Lower lobe of right lung (tissue), 2 donors: ENCODE results near the gene SEC14L2. TPM values are rescaled to one million over a fixed set of nuclear protein-coding genes. Genes with fewer than 3 reads are reported as not detected.
"Not testable (repeated sequence)": the region's sequence is repeated elsewhere in the genome, so short reads cannot be mapped to it uniquely, and the experiment has no call there.

Experiments
- ATAC-seq, 2 donors: fragments of 200-7000 bp; cut with Tn5 transposase; one replicate each; pipeline ENCODE4 v1.9.1; 2020 to 2022; ENCODE audit warnings: mild to moderate bottlenecking in 2 of 2, moderate library complexity in 2 of 2
- DNase-seq: peaks from one replicate; pipeline ENCODE4 v3.0.0-alpha.2; 2020
- H3K27ac ChIP-seq: fragments of 200-600 bp; one replicate; pipeline ENCODE4 v1.8.0; 2022
- H3K27me3 ChIP-seq: fragments of 200-600 bp; one replicate; pipeline ENCODE4 v1.8.0; 2022; ENCODE audit warnings: low read depth
- H3K36me3 ChIP-seq: fragments of 200-600 bp; one replicate; pipeline ENCODE4 v1.8.0; 2022; ENCODE audit warnings: mild to moderate bottlenecking
- H3K4me1 ChIP-seq: fragments of 200-600 bp; one replicate; pipeline ENCODE4 v1.8.0; 2022
- H3K4me3 ChIP-seq: fragments of 200-600 bp; one replicate; pipeline ENCODE4 v1.8.0; 2022; ENCODE audit warnings: mild to moderate bottlenecking
- H3K9me3 ChIP-seq: fragments of 200-600 bp; one replicate; pipeline ENCODE4 v1.8.0; 2022
- CTCF ChIP-seq: fragments of 200-600 bp; IDR thresholded peaks from one replicate; pipeline ENCODE4 v1.8.0; 2022; ENCODE audit warnings: antibody characterized with exemption, mild to moderate bottlenecking
- intact Hi-C: fragments of 100-400 bp; cut with DNase I; formaldehyde crosslinking; loops from one replicate; pipeline ENCODE4 v1.11.0; 2022
- total RNA-seq: library from RNA; stranded (reverse); fragmentation: NEBNext Ultra II Directional; extraction: Animal tissue kit (Norgen Biotek cat#: 25700); gene quantifications from one replicate; pipeline ENCODE4 v1.2.1, GENCODE V29; 2021
- donor health status: DM: no; HTN: yes; CAD: no; lungs with severe emphysema.

Gene SEC14L2
- total RNA-seq, 1 donor from 2014 or later, result 7.8 TPM

- Histone ChIP-seq H3K27ac (no peak overlapping the region), H3K36me3 (no peaks in the 10 kb centered on the region), H3K4me3 (no peak overlapping the region), H3K4me1 (peaks cover 42% of the 10 kb centered on the region), H3K27me3 (peaks cover 20% of the 10 kb centered on the region), H3K9me3 (no peaks in the 10 kb centered on the region)
- no peak for TF ChIP-seq CTCF
- ATAC-seq (no peak), DNase-seq (no peak)
- intact Hi-C loops, result no loop called here
These were observed 2.9 kb upstream of the SEC14L2 start for GRCh38 chr22:30393885-30394284.

- H3K4me1 ChIP-seq, result peaks cover 35% of the 10 kb centered on the region
- peak in 1 of 2 donors; percentile 9 for ATAC-seq
- no peak for TF ChIP-seq CTCF
- peaks cover 22% of the 10 kb centered on the region for H3K27me3 ChIP-seq
- H3K9me3 ChIP-seq, result no peaks in the 10 kb centered on the region
- no peak for DNase-seq
- no peaks in the 10 kb centered on the region for H3K36me3 ChIP-seq
- H3K27ac ChIP-seq, result no peak overlapping the region
- intact Hi-C loops, result no loop called here
- peak overlapping the region; percentile 69 for H3K4me3 ChIP-seq
These were observed 1.1 kb downstream of the SEC14L2 start for GRCh38 chr22:30397656-30398635.

DNA sequence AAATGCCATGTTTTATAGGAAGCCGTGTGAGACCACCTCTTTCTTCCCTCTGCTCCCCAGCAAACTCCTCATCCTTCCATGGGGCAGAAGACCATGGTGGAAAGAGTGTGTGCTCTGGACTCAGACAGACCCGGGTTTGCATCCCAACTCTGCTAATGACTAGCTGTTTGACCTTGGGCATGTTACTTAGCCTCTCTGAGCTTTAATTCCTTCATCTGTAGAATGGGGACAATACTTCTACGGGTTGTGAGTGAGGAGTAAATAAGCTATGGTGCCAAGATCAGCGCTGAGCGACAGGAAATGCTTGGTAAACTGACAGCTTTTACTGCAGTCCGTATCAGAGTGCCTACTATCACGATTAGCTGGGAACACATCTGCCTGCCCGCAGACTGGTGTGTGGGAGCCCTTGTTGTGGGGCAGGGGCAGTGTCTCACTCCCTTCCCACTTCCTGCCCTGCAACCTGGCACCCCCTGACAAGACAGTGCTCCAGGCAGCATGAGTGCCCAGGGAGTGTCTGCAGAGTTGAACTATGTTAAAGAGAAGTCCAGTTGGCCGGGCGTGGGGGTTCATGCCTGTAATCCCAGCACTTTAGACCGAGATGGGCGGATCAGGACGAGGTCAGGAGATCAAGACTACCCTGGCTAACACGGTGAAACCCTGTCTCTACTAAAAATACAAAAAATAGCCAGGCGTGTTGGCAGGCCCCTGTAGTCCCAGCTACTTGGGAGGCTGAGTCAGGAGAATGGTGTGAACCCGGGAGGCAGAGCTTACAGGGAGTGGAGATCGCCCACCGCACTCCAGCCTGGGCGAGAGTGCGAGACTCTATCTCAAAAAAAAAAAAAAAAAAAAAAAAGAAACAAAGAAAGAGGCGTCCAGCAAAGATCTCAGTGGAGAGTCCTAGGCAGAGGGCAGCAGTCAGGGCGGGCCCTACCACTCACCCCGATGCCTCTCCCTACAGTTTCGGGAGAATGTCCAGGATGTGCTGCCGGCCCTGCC is 2.2 kb downstream of the SEC14L2 start:
- ATAC-seq, result no peak
- TF ChIP-seq CTCF, result no peak
- H3K4me1 ChIP-seq, result peaks cover 30% of the 10 kb centered on the region
- intact Hi-C loops, result no loop called here
- H3K36me3 ChIP-seq, result no peaks in the 10 kb centered on the region
- H3K27me3 ChIP-seq, result peaks cover 22% of the 10 kb centered on the region
- no peak overlapping the region for H3K27ac ChIP-seq
- DNase-seq, result no peak
- no peak overlapping the region for H3K4me3 ChIP-seq
- no peaks in the 10 kb centered on the region for H3K9me3 ChIP-seq

GRCh38 chr22:30399718-30400117 is 2.9 kb downstream of the SEC14L2 start:
- ATAC-seq (no peak), DNase-seq (no peak)
- Histone ChIP-seq H3K27ac (no peak overlapping the region), H3K4me1 (peaks cover 30% of the 10 kb centered on the region), H3K9me3 (no peaks in the 10 kb centered on the region), H3K4me3 (no peak overlapping the region), H3K27me3 (peaks cover 22% of the 10 kb centered on the region), H3K36me3 (no peaks in the 10 kb centered on the region)
- intact Hi-C loops, result no loop called here
- no peak for TF ChIP-seq CTCF

DNA sequence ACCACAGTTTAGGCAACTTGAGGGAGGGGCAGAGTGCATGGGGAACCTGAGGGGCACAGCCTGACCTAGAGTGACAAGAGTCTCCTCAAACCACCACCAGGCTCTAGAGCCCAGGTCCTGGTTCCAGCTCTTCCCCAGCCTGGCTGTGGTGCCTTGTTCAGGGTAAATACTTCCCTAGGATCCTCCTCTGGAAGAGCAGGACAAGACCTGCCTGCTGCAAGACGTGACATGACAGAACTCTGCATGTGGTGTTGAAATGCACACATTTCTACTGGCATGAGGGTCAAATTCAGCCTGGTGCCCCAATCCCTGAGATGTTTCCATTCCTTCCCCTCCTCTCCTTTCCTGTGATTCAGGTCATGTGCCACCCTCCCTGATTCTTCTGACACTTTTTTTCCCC is 3.3 kb downstream of the SEC14L2 start:
- peaks cover 30% of the 10 kb centered on the region for H3K4me1 ChIP-seq
- no peak overlapping the region for H3K27ac ChIP-seq
- H3K36me3 ChIP-seq, result no peaks in the 10 kb centered on the region
- no peak overlapping the region for H3K4me3 ChIP-seq
- no peak for TF ChIP-seq CTCF
- no peak for ATAC-seq
- H3K9me3 ChIP-seq, result no peaks in the 10 kb centered on the region
- H3K27me3 ChIP-seq, result peaks cover 22% of the 10 kb centered on the region
- no peak for DNase-seq
- intact Hi-C loops, result no loop called here

- peaks cover 29% of the 10 kb centered on the region for H3K4me1 ChIP-seq
- intact Hi-C loops, H3K27ac ChIP-seq, H3K4me3 ChIP-seq, H3K9me3 ChIP-seq, DNase-seq, ATAC-seq, H3K36me3 ChIP-seq: not testable (repeated sequence)
- H3K27me3 ChIP-seq, result peaks cover 22% of the 10 kb centered on the region
These were observed 4.2 kb downstream of the SEC14L2 start for GRCh38 chr22:30401024-30401423.
